Measurements from ENCODE around the gene DOCK3. TPM values are rescaled to one million over a fixed set of nuclear protein-coding genes. Genes with fewer than 3 reads are reported as not detected.
"Not testable (repeated sequence)": the region's sequence is repeated elsewhere in the genome, so short reads cannot be mapped to it uniquely, and the experiment has no call there.

DOCK3 gene
- polyA plus RNA-seq, 1 donor from 2014 or later = 15.6 TPM

DNA sequence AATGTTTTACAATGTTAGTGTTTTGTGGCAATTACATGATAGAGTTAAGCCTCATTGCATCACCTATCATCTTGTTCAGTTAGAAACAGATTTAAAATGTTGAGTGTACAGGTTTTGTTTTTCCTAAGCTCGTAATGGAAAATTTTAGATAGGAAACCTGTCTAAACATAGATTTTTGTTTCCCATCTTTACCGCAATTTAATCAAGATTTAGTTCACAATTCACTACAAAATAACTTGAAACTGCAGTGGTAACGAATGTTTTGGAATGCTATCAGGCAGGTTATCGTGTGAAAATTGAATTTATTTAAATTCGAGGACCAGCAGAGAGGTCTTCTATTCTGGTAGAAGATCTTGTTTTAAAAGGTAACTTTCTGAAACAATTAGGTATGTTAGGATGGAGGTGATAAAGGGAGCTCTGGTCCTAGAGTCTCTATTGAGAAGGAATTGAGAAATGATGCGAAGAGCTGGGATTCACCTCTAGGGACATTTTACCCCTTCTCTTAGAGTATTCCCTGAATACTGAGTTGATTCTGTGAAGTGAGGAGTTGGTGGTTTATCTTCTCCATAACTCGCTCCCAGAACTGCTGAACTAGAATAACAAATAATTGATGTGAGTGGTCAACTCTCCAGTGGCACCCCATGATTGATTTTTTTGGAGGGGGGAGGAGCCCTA, 1.4 kb downstream of the DOCK3 start:
- Histone ChIP-seq H3K27me3 (ENCODE audit: insufficient read depth, low read depth, low read length) (peaks cover 6% of the 10 kb centered on the region), H3K4me2 (ENCODE audit: low read length) (peak overlapping the region; percentile 94), H3K4me3 (ENCODE audit: low read length) (peak overlapping the region; percentile 68), H2AFZ (ENCODE audit: low read depth, low read length) (peak overlapping the region; percentile 18), H3K9ac (ENCODE audit: low read length) (peak overlapping the region; percentile 63), H3K79me2 (replicated peaks; ENCODE audit: insufficient read depth, low read length) (peaks cover 33% of the 10 kb centered on the region), H3K27ac (ENCODE audit: low read length) (peak overlapping the region; percentile 56), H3F3A (ENCODE audit: insufficient read depth, low read length, poor library complexity, severe bottlenecking) (no peaks in the 10 kb centered on the region), H3K9me3 (ENCODE audit: low read length) (no peaks in the 10 kb centered on the region), H3K36me3 (ENCODE audit: insufficient read depth, low read length) (no peaks in the 10 kb centered on the region), H4K20me1 (ENCODE audit: insufficient read depth) (no peaks in the 10 kb centered on the region), H3K9me2 (ENCODE audit: insufficient read depth, low read length) (no peaks in the 10 kb centered on the region)
- TF ChIP-seq MXI1 (conservative IDR thresholded peaks at IDR 0.05; ENCODE audit: poor library complexity, severe bottlenecking) (no peak), CTCF (IDR thresholded peaks at IDR 0.05; ENCODE audit: poor library complexity, severe bottlenecking) (no peak), POLR2AphosphoS5 (IDR thresholded peaks at IDR 0.05) (no peak), RAD21 (conservative IDR thresholded peaks at IDR 0.05) (no peak)

DNA sequence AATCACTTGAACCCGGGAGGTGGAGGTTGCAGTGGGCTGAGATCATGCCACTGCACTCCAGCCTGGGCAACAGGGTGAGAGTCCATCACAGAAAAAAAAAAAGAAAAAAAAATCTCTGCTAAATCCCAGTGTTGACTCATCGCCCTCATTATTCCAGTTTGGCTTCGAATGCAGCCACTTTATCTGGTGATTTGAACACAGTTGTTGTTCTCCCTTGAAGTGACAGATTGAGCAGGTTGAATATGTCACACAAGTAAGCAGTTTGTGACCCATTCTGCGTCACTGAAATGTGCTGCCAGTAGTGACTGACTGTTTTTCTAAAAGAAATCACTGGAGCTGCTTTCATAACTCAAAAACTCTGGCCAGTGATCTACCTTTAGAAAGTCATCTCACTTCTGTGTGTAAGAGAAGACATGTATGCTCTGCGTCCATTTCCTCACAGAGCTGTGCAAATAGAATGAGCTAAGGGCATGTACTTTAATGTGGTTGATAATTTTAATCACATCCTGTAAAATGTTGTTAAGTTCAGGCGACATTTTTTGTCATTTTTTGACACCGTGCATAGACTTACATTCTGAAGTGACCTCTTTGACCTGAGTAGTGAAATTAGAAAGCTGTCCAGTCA, 12.5 kb downstream of the DOCK3 start:
- TF ChIP-seq TAF1 (IDR thresholded peaks at IDR 0.05; ENCODE audit: low read depth) = no peak
- no peaks in the 10 kb centered on the region for H3F3A ChIP-seq (ENCODE audit: insufficient read depth, low read length, poor library complexity, severe bottlenecking)
- no peaks in the 10 kb centered on the region for H4K20me1 ChIP-seq (ENCODE audit: insufficient read depth)
- no peak overlapping the region for H3K9ac ChIP-seq (ENCODE audit: low read length)
- H3K36me3 ChIP-seq (ENCODE audit: insufficient read depth, low read length) = no peaks in the 10 kb centered on the region
- H2AFZ ChIP-seq (ENCODE audit: low read depth, low read length) = no peak overlapping the region
- no peaks in the 10 kb centered on the region for H3K9me2 ChIP-seq (ENCODE audit: insufficient read depth, low read length)
- no peaks in the 10 kb centered on the region for H3K27me3 ChIP-seq (ENCODE audit: insufficient read depth, low read depth, low read length)
- H3K27ac ChIP-seq (ENCODE audit: low read length) = no peak overlapping the region
- H3K9me3 ChIP-seq (ENCODE audit: low read length) = peaks cover under 1% of the 10 kb centered on the region
- no peak overlapping the region for H3K4me3 ChIP-seq (ENCODE audit: low read length)
- H3K4me2 ChIP-seq (ENCODE audit: low read length) = no peak overlapping the region
- peaks cover 19% of the 10 kb centered on the region for H3K79me2 ChIP-seq (replicated peaks; ENCODE audit: insufficient read depth, low read length)

- Histone ChIP-seq H3K9me3 (ENCODE audit: low read length) (peaks cover 4% of the 10 kb centered on the region), H3K27ac (ENCODE audit: low read length) (no peak overlapping the region), H2AFZ (ENCODE audit: low read depth, low read length) (no peak overlapping the region), H3K27me3 (ENCODE audit: insufficient read depth, low read depth, low read length) (no peaks in the 10 kb centered on the region), H3K9me2 (ENCODE audit: insufficient read depth, low read length) (no peaks in the 10 kb centered on the region), H3K4me2 (ENCODE audit: low read length) (no peak overlapping the region), H3K9ac (ENCODE audit: low read length) (no peak overlapping the region), H4K20me1 (ENCODE audit: insufficient read depth) (no peaks in the 10 kb centered on the region), H3K4me3 (ENCODE audit: low read length) (no peak overlapping the region), H3K79me2 (replicated peaks; ENCODE audit: insufficient read depth, low read length) (peaks cover 19% of the 10 kb centered on the region), H3K36me3 (ENCODE audit: insufficient read depth, low read length) (no peaks in the 10 kb centered on the region), H3F3A (ENCODE audit: insufficient read depth, low read length, poor library complexity, severe bottlenecking) (no peaks in the 10 kb centered on the region)
- TF ChIP-seq MXI1 (conservative IDR thresholded peaks at IDR 0.05; ENCODE audit: poor library complexity, severe bottlenecking) (no peak), POLR2AphosphoS5 (IDR thresholded peaks at IDR 0.05) (no peak)
These were observed 13.2 kb downstream of the DOCK3 start for GRCh38 chr3:50687916-50688315.

- H3K9me2 ChIP-seq (ENCODE audit: insufficient read depth, low read length); H3K27me3 ChIP-seq (ENCODE audit: insufficient read depth, low read depth, low read length); H3F3A ChIP-seq (ENCODE audit: insufficient read depth, low read length, poor library complexity, severe bottlenecking); H3K27ac ChIP-seq (ENCODE audit: low read length); H3K4me2 ChIP-seq (ENCODE audit: low read length); H3K36me3 ChIP-seq (ENCODE audit: insufficient read depth, low read length); H4K20me1 ChIP-seq (ENCODE audit: insufficient read depth); H3K9me3 ChIP-seq (ENCODE audit: low read length); H2AFZ ChIP-seq (ENCODE audit: low read depth, low read length); H3K4me3 ChIP-seq (ENCODE audit: low read length); H3K9ac ChIP-seq (ENCODE audit: low read length): not testable (repeated sequence)
- peaks cover 14% of the 10 kb centered on the region for H3K79me2 ChIP-seq (replicated peaks; ENCODE audit: insufficient read depth, low read length)
These were observed 13.9 kb downstream of the DOCK3 start for GRCh38 chr3:50688602-50689001.

Data from neural cell (in vitro differentiated cells).